ENCODE measurements around the gene GAPVD1.

GRCh38 chr9:125277411-125277810, 15.8 kb downstream of the GAPVD1 start:
- TF ChIP-seq POLR2A (IDR thresholded peaks at IDR 0.05), result no peak
- no peak for TF ChIP-seq CTCF (IDR thresholded peaks at IDR 0.05)
